Astrocyte (in vitro differentiated cells and primary cell): ENCODE data around the gene DSCAM. TPM values are rescaled to one million over a fixed set of nuclear protein-coding genes. Genes with fewer than 3 reads are reported as not detected.

Experiments used
- DNase-seq: peaks from one replicate; pipeline ENCODE4 v3.0.0-alpha.2; 2010; ENCODE audit warnings: low read depth
- FAIRE-seq: peaks from 2 replicates; lab custom pipeline; 2011; peaks lifted over from hg19 to GRCh38; lab: Jason Lieb, UNC
- H2AFZ ChIP-seq: 2 replicates; pipeline ENCODE4 v1.6.0; 2012; ENCODE audit warnings: low read depth, low read length, inconsistent platforms
- H3K27ac ChIP-seq: 2 replicates; pipeline ENCODE4 v1.5.1; 2011; ENCODE audit warnings: low read depth, low read length, inconsistent platforms
- H3K27me3 ChIP-seq: 2 replicates; pipeline ENCODE4 v1.6.0; 2011; ENCODE audit warnings: low read length, inconsistent platforms; ENCODE audit not compliant: insufficient read depth
- H3K36me3 ChIP-seq: 2 replicates; pipeline ENCODE4 v1.5.1; 2011; ENCODE audit warnings: low read length, inconsistent platforms; ENCODE audit not compliant: insufficient read depth
- H3K4me1 ChIP-seq: 2 replicates; pipeline ENCODE4 v1.5.1; 2011; ENCODE audit warnings: low read length, inconsistent platforms; ENCODE audit not compliant: insufficient read depth
- H3K4me2 ChIP-seq: 2 replicates; pipeline ENCODE4 v1.6.0; 2012; ENCODE audit warnings: low read length, inconsistent platforms
- H3K4me3 ChIP-seq: 2 replicates; pipeline ENCODE4 v1.5.1; 2011; ENCODE audit warnings: low read depth, mild to moderate bottlenecking, low read length, inconsistent platforms; ENCODE audit not compliant: insufficient read depth
- H3K79me2 ChIP-seq: 2 replicates; pipeline ENCODE4 v1.6.0; 2012; ENCODE audit warnings: mild to moderate bottlenecking, low read length, inconsistent platforms; ENCODE audit not compliant: insufficient read depth
- H3K9ac ChIP-seq: 2 replicates; pipeline ENCODE4 v1.6.0; 2012; ENCODE audit warnings: mild to moderate bottlenecking, low read length, inconsistent platforms
- H3K9me3 ChIP-seq: 2 replicates; pipeline ENCODE4 v1.5.1; 2012; ENCODE audit warnings: low read depth, mild to moderate bottlenecking, low read length, inconsistent platforms; ENCODE audit not compliant: insufficient read depth
- H4K20me1 ChIP-seq: 2 replicates; pipeline ENCODE4 v1.6.0; 2012; ENCODE audit warnings: low read length, inconsistent platforms; ENCODE audit not compliant: insufficient read depth
- H3K27ac Mint-ChIP-seq: one replicate; pipeline ENCODE4 v1.8.0; 2021; ENCODE audit warnings: mild to moderate bottlenecking, mixed read lengths; ENCODE audit not compliant: unreplicated experiment
- H3K27me3 Mint-ChIP-seq: one replicate; pipeline ENCODE4 v1.8.0; 2021; ENCODE audit warnings: low read depth, mixed read lengths; ENCODE audit not compliant: unreplicated experiment
- H3K36me3 Mint-ChIP-seq: one replicate; pipeline ENCODE4 v1.8.0; 2021; ENCODE audit warnings: low read depth, mixed read lengths; ENCODE audit not compliant: unreplicated experiment
- H3K4me1 Mint-ChIP-seq: one replicate; pipeline ENCODE4 v1.8.0; 2021; ENCODE audit warnings: low read depth, mixed read lengths; ENCODE audit not compliant: unreplicated experiment
- H3K4me3 Mint-ChIP-seq: one replicate; pipeline ENCODE4 v1.8.0; 2021; ENCODE audit warnings: mild to moderate bottlenecking, moderate library complexity, mixed read lengths; ENCODE audit not compliant: unreplicated experiment
- H3K9me3 Mint-ChIP-seq: one replicate; pipeline ENCODE4 v1.8.0; 2021; ENCODE audit warnings: mild to moderate bottlenecking, mixed read lengths; ENCODE audit not compliant: unreplicated experiment
- CTCF ChIP-seq: IDR thresholded peaks from 2 replicates; pipeline ENCODE4 v1.5.1; 2011; ENCODE audit warnings: low read depth, mild to moderate bottlenecking, inconsistent platforms, low read length, moderate library complexity; ENCODE audit not compliant: insufficient read depth
- EZH2 ChIP-seq: IDR thresholded peaks from 2 replicates; pipeline ENCODE4 v1.6.1; 2012; ENCODE audit warnings: mild to moderate bottlenecking, low read length, inconsistent platforms; ENCODE audit not compliant: insufficient read depth
- total RNA-seq: library from RNA; stranded (reverse); gene quantifications from 2 replicates; pipeline ENCODE4 v1.2.1, GENCODE V29; 2021

The DSCAM gene
- total RNA-seq, 1 donor from 2014 or later, result 0.18 TPM

GRCh38 chr21:40466893-40467483 lies 380.0 kb downstream of the DSCAM start:
- Mint-ChIP-seq H3K9me3 (peaks cover 3% of the 10 kb centered on the region), H3K27me3 (peaks cover 2% of the 10 kb centered on the region), H3K36me3 (no peaks in the 10 kb centered on the region), H3K4me3 (no peak overlapping the region), H3K27ac (no peak overlapping the region), H3K4me1 (peaks cover 9% of the 10 kb centered on the region)
- no peak overlapping the region for H3K4me2 ChIP-seq
- no peaks in the 10 kb centered on the region for H3K9me3 ChIP-seq
- H3K9ac ChIP-seq, result no peak overlapping the region
- peak; percentile 12 for DNase-seq
- no peaks in the 10 kb centered on the region for H3K36me3 ChIP-seq
- TF ChIP-seq CTCF (peak; percentile 37), EZH2 (no peak)
- no peaks in the 10 kb centered on the region for H4K20me1 ChIP-seq
- no peaks in the 10 kb centered on the region for H3K79me2 ChIP-seq
- H3K27ac ChIP-seq, result no peak overlapping the region
- no peak for FAIRE-seq
- H3K27me3 ChIP-seq, result no peaks in the 10 kb centered on the region
- H3K4me1 ChIP-seq, result no peaks in the 10 kb centered on the region
- no peak overlapping the region for H3K4me3 ChIP-seq
- H2AFZ ChIP-seq, result no peak overlapping the region

- Histone ChIP-seq H3K4me3 (no peak overlapping the region), H3K4me1 (no peaks in the 10 kb centered on the region), H3K27ac (no peak overlapping the region), H3K9ac (no peak overlapping the region), H3K9me3 (no peaks in the 10 kb centered on the region), H3K27me3 (no peaks in the 10 kb centered on the region), H3K4me2 (no peak overlapping the region), H4K20me1 (no peaks in the 10 kb centered on the region), H3K36me3 (no peaks in the 10 kb centered on the region), H3K79me2 (no peaks in the 10 kb centered on the region), H2AFZ (no peak overlapping the region)
- FAIRE-seq, result no peak
- Mint-ChIP-seq H3K27ac (no peak overlapping the region), H3K4me1 (no peaks in the 10 kb centered on the region), H3K4me3 (no peak overlapping the region), H3K27me3 (peaks cover 2% of the 10 kb centered on the region), H3K36me3 (no peaks in the 10 kb centered on the region), H3K9me3 (peaks cover 3% of the 10 kb centered on the region)
- no peak for DNase-seq
- no peak for TF ChIP-seq EZH2
- TF ChIP-seq CTCF, result no peak
Measured at GRCh38 chr21:40465382-40465781, 381.6 kb downstream of the DSCAM start.

- Mint-ChIP-seq H3K9me3 (peaks cover 3% of the 10 kb centered on the region), H3K4me3 (no peak overlapping the region), H3K27ac (no peak overlapping the region), H3K27me3 (peaks cover 2% of the 10 kb centered on the region), H3K4me1 (no peaks in the 10 kb centered on the region), H3K36me3 (no peaks in the 10 kb centered on the region)
- no peak overlapping the region for H3K4me3 ChIP-seq
- H3K4me1 ChIP-seq, result no peaks in the 10 kb centered on the region
- no peak for FAIRE-seq
- H3K9ac ChIP-seq, result no peak overlapping the region
- H3K9me3 ChIP-seq, result no peaks in the 10 kb centered on the region
- no peaks in the 10 kb centered on the region for H3K36me3 ChIP-seq
- H4K20me1 ChIP-seq, result no peaks in the 10 kb centered on the region
- H3K27ac ChIP-seq, result no peak overlapping the region
- DNase-seq, result no peak
- no peak overlapping the region for H2AFZ ChIP-seq
- no peaks in the 10 kb centered on the region for H3K79me2 ChIP-seq
- H3K27me3 ChIP-seq, result no peaks in the 10 kb centered on the region
- H3K4me2 ChIP-seq, result no peak overlapping the region
- no peak for TF ChIP-seq EZH2
- TF ChIP-seq CTCF, result no peak
Measured at GRCh38 chr21:40463176-40463575, 383.8 kb downstream of the DSCAM start.
